NCI-H82 (cell line): ENCODE measurements around the gene WDR49.
A peak's percentile ranks its signal among the peaks of the same experiment; 100 is the strongest.

Source experiments
- DNase-seq: peaks from one replicate; lab custom pipeline; 2025; lab: John Stamatoyannopoulos, UW

The WDR49 gene

GRCh38 chr3:167653760-167654159 lies at the start of gene WDR49:
Gene WDR49, minus strand, starts transcription at chr3:167653942. Its CDS starts 517 bp downstream, at chr3:167653425.
- DNase-seq, result peak; percentile 10

DNA sequence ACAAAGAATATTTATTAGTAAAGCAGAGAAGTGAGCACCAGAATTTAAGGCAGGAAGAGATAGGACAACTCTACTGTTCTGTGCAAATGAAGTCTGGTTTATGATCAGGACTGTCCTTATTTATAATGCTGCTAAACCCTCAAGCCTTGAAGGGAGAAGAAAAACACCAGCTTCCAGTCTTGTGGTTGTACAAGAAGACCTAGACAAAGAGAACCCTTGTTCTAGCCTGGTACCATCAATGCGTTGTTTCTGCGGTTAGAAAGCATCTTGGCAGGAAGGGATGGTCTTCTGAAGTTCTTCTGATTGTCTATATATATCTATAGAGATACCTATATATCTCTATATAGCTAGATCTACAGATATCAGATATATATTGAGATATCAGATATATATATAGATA lies 47.2 kb upstream of the WDR49 start:
- DNase-seq, result no peak

DNA sequence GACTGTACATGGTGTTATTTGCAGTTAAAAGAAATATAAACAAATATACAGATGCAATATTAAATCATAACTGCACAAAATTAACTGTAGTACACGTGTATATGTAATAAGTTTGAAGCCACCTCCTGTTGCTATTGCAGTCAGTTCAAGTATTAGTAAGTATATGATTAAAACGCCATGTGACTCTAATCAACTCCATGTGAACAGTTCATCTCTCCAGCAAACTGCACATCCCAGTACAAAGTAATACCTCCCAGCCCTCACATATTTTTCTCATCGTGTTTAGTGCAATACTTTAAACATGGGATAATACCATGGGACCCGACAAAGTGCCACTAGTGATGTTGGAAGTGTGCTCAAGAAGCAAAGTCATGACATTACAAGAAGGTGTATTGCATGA lies 46.3 kb upstream of the WDR49 start:
- DNase-seq, result no peak

- no peak for DNase-seq
Measured at GRCh38 chr3:167694121-167694520, 40.4 kb upstream of the WDR49 start.

DNA sequence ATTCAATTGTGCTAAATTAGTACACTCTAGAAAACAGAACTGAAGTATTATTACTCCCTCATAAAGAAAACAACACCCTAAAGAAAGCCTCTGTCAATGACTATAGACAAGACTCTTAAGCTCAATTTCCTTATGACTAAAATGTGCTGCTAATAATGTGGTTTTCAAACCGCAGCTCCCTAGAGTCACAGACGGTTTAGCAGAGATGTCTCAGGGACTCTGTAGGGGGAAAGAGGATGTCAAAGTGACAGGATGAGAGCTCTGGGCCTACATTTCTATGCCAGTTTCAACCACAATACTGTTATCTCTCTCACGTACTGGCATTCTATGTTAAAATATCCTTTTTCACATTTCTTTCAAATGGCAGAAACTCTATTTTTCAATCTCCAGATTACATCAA lies 37.6 kb upstream of the WDR49 start:
- DNase-seq, result no peak

- DNase-seq, result peak; percentile 93
Measured at GRCh38 chr3:167684388-167684993, 30.7 kb upstream of the WDR49 start.

DNA sequence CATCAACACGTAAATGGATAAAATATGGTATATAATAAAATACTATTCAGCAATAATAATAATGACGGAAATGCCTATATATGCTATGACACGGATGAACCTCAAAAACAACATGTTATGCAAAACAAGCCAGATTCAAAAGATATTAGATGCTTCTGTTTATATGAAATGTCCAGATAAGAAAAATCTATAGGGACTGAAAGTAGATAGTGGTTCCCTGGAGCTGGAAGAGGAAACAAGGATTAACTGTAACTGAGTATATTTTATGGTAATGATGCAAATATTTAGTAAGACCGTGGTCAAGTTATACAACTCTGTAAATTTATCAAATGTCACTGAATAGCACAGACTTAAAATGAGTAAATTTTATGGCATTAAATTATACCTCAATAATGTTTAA lies 25.8 kb upstream of the WDR49 start:
- DNase-seq, result no peak

GRCh38 chr3:167675848-167676247 lies 22.1 kb upstream of the WDR49 start:
- no peak for DNase-seq

DNA sequence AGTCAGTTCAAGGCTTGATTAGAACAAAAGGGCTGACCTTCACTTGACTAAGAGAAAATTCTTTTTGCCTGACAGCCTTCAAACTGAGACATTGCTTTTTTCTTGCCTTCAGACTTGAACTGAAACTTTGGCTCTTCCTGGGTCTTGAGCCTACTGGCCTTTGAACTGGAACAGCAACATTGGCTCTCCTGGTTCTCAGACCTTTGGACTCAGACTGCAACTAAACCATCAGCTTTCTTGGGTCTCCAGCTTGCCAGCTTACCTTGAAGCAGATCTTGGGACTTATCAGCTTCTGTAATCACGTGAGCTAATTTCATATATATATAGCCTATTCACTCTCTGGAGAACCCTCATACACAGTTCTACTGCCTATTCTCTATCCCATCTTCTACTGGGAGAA lies 19.5 kb upstream of the WDR49 start:
- no peak for DNase-seq

DNA sequence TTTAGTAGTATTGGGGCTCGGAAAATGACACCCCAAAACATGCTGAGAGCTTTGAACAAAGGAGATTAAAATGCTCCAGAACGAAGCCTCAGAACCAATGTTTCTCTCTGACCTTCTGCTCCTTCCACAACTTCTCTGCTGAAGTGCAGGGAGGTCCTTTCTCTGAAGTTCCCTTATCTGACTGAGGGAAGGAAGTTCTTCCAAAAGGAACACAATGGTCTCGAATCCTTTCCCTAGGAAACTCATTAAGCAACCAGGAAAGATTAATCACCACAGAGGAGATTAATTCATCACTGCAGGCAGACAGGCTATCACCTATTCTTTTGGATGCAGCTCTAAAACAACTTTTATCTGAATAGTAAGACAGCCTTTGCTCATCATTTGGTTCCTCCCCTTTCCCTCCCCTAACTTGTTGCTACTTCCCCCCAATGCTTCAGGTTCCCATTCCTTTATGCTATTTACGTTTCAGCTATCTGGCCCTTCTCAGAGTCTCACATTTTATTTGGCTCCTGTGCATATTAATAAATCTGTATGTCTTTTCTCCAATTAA lies 18.2 kb upstream of the WDR49 start:
- DNase-seq, result no peak

DNA sequence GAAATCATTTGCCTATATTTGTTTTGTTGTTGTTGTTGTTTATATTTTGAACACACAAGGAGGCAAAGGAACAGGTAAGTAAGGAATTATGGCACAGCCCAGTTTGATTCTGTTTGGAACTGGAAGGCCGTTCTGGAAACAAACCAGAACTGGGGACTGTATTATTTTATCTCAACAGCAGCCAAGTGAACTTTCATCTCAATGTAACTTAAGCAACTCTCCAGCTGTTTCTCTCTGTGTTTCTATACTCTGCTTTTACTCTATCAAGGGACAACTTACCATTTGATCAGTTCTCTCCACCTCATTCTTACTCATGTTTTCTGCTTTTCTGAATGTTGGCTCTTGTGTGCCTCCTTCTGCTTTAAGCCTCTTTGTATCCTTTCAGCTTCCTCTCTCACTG lies 16.0 kb upstream of the WDR49 start:
- no peak for DNase-seq

- DNase-seq, result no peak
Measured at GRCh38 chr3:167668651-167669050, 14.9 kb upstream of the WDR49 start.

GRCh38 chr3:167666563-167666962 lies 12.8 kb upstream of the WDR49 start:
- no peak for DNase-seq

DNA sequence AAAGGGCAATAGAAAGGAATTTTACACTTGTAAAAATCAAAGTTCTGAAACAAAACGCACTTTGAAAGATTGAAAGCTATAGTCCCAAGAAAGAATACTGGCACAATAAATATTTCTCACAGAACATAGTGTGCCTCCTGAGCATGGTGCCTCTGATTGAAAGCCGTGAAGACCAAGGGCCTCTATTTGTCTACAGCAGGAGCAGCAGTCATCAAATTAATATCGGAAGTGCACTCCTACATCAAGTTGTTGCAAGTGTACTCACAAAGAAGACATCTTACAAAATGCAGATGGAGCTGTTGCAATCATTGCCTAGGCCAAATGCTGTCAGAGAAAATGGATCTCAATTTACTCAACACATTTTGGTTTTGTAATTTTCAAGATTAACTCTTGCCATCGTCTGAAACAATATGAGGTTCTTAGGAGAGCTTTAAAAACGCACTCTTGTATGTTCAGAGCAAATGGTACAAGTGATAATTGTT lies 9.2 kb upstream of the WDR49 start:
- no peak for DNase-seq

DNA sequence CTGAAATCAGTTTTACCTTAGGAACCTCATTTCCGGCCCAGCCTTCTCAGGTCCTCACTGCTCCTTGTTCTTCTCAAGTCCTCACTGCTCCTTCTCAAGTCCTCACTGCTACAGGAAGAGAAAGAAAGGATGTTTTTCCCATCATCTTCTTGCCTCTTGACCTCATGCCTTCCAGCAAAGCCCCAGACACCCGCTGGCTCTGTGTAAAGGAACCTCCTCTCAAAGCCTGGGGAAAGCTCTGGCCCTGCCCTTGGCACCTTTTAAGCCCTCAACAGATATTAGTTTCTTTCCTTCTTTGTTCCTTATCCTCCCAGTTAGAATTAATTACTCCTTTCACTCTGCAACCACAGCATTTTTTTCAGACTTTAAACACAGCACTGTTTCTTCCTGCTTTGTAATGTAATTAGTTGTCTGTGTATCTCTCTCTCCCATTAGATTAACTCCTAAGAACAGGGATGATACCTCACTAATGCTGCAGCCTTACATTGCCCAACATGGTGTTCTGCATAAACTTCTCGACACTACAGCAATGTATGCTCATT lies 4.0 kb upstream of the WDR49 start:
- DNase-seq, result peak; percentile 57

DNA sequence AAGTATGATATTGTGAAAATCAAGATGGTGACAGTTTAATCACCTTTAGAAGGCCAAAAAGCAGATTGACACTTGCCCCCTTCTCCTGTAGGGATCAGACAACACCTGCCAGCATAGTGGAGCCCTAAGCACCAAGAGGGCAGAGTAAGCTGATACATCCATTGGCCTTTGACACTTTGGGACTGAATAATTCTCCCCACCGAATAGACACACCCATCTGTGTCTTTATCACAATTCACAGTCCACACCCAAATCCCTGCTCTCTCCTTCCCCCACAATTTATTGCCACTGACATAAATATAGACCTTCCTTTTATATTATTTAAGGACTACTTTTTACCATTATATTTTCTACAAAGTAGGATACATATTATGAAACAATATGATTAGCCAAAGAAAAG lies 3.1 kb upstream of the WDR49 start:
- DNase-seq, result peak; percentile 30

GRCh38 chr3:167653155-167653554 lies 587 bp downstream of the WDR49 start:
- DNase-seq, result no peak

GRCh38 chr3:167651826-167652225 lies 1.9 kb downstream of the WDR49 start:
- no peak for DNase-seq

DNA sequence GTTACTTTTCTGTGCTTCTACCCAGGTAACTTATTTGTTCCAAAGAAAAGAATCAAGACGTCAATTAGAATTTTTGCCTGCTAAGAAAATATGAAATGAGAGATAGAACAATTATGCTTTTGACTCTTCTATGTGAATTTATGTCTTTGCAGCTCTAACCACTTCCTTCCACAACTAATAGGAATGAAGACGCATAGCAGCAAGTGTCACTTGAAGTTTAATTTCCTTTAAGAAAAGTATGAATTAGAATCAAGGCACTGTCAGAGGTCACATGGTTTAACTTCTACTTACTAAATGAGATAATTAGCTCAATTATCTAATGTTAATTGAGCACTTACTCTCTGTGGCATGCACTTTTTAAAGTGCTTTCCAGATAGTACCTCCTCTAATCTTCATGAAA lies 3.3 kb downstream of the WDR49 start:
- DNase-seq, result no peak

DNA sequence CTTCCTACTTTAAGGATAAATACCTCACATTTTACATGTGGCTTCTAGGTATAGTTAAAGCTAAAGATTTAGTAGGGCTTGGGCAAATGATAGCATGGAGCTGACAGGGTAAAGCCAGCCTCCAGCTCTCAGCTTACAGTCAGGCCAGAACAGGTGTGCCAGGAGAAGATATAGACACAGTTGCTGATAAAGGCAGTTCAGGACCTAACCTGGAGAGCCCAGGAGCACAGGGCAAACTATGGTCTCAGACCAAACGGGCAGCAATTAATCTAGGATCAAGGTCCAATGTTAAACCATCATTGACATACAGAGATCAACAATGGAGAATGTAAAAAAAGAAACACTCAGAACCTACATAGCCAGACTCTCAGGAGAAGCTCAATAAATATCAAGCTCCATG lies 4.0 kb downstream of the WDR49 start:
- DNase-seq, result no peak

GRCh38 chr3:167644611-167645010 lies 9.1 kb downstream of the WDR49 start:
- no peak for DNase-seq

GRCh38 chr3:167631471-167631870 lies 22.3 kb downstream of the WDR49 start:
- no peak for DNase-seq

GRCh38 chr3:167626490-167626889 lies 27.3 kb downstream of the WDR49 start:
- DNase-seq, result peak; percentile 28

DNA sequence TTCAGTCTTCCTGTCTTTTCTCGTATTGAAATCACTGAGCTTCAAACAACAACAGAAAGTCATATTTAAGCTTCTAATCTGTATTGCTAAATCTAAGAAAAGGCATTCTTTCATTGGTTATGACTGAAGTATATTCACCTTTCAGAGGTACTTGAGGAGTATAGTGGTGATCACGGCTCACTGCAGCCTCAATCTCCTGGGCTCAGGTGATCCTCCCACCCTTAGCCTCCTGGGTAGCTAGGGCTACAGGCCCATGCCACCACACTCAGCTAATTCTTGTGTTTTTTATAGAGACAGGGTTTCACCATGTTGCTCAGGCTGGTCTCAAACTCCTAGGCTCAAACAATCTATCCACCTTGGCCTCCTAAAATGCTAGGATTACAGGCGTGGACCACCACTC lies 38.7 kb downstream of the WDR49 start:
- no peak for DNase-seq
